HG03025 (cell line): ENCODE results near the gene PLCH2.

Experiments used
- ATAC-seq: cut with Tn5 transposase; IDR thresholded peaks from one replicate; pipeline ENCODE4 v1.9.1; 2021; ENCODE audit warnings: mild to moderate bottlenecking, moderate library complexity; ENCODE audit not compliant: unreplicated experiment, low FRiP score

PLCH2 gene

GRCh38 chr1:2525572-2525919, 49.5 kb downstream of the PLCH2 start:
- ATAC-seq = no peak

GRCh38 chr1:2525920-2526823, 50.1 kb downstream of the PLCH2 start, which contains the start of gene PANK4:
Gene PANK4 (minus strand): TSS chr1:2526596. CDS start chr1:2526587, 9 bp downstream.
- peak; percentile 78 for ATAC-seq

- ATAC-seq = peak; percentile 13
Observed at GRCh38 chr1:2526824-2527555, 50.9 kb downstream of the PLCH2 start.

GRCh38 chr1:2527556-2527860, 51.4 kb downstream of the PLCH2 start:
- ATAC-seq = no peak

DNA sequence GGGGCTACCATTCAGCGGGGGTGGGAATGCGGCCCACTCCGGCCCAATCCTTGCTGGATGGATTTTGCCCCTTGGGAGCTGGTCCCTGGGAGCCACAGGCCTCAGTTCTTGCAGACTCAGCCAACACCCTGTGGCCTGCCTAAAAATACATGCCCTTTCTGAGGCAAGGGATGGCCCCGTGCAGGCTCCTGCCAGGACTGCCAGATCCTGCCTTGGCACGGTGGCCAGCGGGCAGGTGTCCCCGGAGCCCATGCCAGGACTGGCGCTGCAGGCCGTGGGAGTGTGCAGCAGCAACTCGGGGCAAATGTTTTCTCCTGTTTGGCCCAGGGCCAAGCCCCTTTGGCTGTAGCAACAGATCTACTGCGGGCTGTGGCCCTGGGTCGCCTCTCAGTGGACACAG, 51.9 kb downstream of the PLCH2 start:
- ATAC-seq = no peak

DNA sequence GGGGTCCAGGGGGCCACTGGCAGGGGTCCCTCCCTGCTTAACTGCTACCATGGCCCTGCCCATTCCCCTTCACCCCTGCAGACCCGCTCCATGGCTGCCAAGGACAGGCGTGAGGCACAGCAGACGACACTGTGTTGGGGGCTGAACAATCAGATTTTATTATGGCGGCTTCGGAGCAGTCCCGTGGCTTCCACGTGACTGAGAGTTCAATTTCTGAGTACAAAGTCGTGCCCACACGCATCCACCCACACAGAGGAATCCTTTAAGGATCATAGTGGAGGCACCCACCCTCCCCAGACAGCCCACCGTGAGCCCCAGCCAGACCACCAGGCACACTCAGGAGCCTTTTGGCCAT, 52.5 kb downstream of the PLCH2 start:
- no peak for ATAC-seq

GRCh38 chr1:2528966-2529783, 53.1 kb downstream of the PLCH2 start:
- ATAC-seq = no peak

- ATAC-seq = no peak
Observed at GRCh38 chr1:2529784-2530512, 53.9 kb downstream of the PLCH2 start, which contains the start of gene HES5. Gene HES5 (minus strand): TSS chr1:2530263. CDS start chr1:2530164, 99 bp downstream.

DNA sequence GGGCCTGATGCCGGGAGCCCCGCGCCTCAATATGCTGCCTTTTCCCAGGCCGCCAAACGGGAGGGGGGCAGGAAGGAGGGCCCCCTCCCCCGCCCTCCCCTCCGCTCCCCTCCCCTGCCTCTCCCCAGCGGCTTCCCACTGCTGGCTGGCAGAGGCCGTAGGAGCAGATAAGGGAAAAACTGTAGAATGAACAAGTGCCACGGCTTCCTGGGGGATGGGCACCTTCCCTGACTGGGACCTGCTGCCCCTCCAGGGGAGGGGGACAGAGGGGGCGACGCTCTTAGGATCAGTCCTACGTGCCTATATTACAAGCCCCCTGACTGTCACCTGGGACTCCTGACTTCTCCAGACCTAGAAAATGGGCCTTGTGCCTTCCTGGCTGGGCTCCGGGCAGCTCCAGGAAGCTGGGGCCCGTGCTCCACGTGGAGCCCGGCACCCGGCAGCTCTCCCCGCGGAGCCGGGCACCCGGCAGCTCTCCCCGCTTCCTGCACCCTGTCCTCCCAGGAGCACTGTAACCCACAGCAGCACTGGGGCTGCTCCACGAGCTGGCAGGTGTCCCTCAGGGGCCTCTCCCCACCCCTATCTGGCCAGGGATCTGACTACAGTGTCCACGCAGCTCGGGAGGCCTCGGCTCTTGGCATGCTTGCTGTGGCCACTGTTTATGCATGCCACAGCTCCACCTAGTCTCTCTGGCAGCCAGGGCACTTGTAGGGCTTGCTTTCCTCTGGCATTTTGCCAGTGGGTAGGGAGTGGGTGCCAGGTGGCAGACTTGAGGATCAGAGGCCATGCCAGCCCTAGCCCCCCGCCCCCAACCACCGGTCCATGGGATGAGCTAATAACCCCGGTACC, 54.6 kb downstream of the PLCH2 start:
- no peak for ATAC-seq

GRCh38 chr1:2532485-2533160, 56.5 kb downstream of the PLCH2 start:
- ATAC-seq = no peak

DNA sequence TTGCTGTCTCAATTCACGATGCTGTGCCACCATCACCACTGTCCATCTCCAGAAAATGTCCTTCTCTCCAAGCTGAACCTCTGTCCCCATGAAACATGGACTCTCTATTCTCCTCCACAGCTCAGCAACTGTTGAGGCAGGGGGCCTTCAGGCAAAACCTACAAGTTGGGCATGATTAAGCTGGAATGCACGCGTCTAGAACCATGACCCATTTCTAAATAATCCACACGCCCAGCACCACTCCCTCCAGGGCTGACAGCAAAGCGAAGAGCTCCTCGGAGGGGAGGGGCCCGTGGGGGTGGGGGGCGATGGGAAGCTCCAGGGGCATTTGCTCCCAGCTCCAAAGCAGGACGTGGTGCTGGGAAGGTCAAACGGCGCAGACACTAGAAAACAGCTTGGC, 57.3 kb downstream of the PLCH2 start:
- ATAC-seq = no peak

- ATAC-seq = no peak
Observed at GRCh38 chr1:2534315-2534686, 58.2 kb downstream of the PLCH2 start.

DNA sequence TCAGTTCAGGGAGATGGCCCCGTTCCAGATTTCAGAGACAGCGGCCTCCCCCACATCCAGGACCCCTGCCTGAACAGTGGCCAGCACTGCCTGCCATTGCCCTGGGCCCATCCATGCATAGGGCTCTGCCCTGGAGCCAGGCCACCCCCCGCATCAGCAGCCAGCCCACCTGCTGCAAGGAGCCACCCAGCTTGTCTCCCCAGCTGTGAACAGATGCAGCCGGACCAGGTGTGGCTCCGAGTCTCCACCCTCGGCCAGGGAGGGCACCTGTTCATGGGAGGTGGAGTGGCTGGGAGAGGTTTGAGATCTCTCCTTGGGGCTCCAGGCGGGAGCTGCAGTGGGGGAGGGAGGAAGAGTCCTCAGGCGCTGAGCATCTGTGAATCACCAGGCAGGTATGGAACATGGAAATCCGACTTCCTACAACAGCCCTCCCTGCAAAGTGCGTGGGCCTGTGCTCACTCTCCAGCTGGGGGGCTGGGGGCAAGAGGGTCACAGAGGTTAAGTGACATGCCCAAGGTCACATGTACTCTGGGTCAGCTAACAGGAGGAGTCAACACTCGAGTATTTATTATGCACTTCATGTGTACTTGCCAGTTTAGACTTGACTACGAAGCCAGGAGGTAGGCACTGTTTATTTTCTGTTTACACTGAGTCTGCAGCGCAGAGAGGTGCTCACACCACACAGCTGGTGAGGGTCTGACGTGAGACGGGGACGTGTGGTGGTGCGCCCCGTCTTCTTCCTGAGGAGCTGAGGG, 58.8 kb downstream of the PLCH2 start:
- no peak for ATAC-seq

GRCh38 chr1:2535455-2535854, 59.4 kb downstream of the PLCH2 start:
- ATAC-seq = no peak

GRCh38 chr1:2535981-2536380, 59.9 kb downstream of the PLCH2 start:
- ATAC-seq = no peak

GRCh38 chr1:2537784-2538115, 61.7 kb downstream of the PLCH2 start:
- no peak for ATAC-seq

DNA sequence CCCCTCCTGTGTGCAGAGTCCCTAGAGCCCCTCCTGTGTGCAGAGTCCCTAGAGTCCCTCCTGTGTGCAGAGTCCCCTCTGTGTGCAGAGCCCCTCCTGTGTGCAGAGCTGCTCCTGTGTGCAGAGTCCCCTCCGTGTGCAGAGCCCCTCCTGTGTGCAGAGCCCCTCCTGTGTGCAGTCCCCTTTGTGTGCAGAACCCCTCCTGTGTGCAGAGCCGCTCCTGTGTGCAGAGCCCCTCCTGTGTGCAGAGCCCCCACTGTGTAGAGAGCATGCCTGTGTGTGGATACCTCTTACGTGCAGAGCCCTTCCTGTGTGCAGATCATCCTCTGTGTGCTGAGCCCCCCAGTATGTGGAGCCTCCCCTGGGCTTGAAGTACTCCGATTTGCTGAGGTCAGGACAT, 62.3 kb downstream of the PLCH2 start:
- ATAC-seq = no peak

DNA sequence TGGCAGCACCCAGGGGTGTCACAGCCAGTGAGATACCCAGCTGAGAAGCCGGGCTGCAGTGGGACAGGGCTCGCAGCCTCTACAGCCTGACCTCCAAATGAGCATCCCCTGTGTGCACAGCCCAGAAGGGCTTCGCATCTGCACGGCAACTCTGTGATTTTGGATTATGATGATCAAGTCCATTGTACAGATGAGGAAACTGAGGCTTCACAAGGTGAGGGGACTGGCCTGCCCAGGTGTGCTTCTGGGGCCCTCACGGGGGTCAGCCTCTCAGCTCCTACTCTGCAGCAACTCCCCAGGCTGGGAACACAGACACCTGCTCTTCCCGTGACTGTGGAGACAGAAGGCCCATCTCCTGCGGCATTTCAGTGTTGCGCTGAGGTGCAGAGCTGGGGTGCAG, 62.8 kb downstream of the PLCH2 start:
- no peak for ATAC-seq
